Mesendoderm (in vitro differentiated cells): ENCODE results near the gene NT5C2. TPM values are rescaled to one million over a fixed set of nuclear protein-coding genes. Genes with fewer than 3 reads are reported as not detected.

Source experiments
- DNase-seq: peaks from one replicate; pipeline ENCODE4 v3.0.0; 2013
- H2AK5ac ChIP-seq: 2 replicates; pipeline ENCODE4 v1.6.1; 2013; ENCODE audit warnings: low read length, inconsistent platforms
- H2BK120ac ChIP-seq: 2 replicates; pipeline ENCODE4 v1.6.1; 2013; ENCODE audit warnings: low read depth, mild to moderate bottlenecking, low read length, moderate library complexity, mixed read lengths
- H2BK15ac ChIP-seq: replicated peaks from 2 replicates; pipeline ENCODE4 v1.6.1; 2013; ENCODE audit warnings: low read depth, mild to moderate bottlenecking, moderate library complexity
- H2BK5ac ChIP-seq: 2 replicates; pipeline ENCODE4 v1.6.1; 2013; ENCODE audit warnings: low read length, inconsistent platforms
- H3K18ac ChIP-seq: 2 replicates; pipeline ENCODE4 v1.6.1; 2013; ENCODE audit warnings: mild to moderate bottlenecking, low read length, mixed read lengths
- H3K23ac ChIP-seq: one replicate; pipeline ENCODE4 v1.6.1; 2013; ENCODE audit warnings: low read length
- H3K27ac ChIP-seq: 2 replicates; pipeline ENCODE4 v1.5.1; 2013; ENCODE audit warnings: low read depth, mild to moderate bottlenecking, inconsistent platforms, low read length, moderate library complexity
- H3K27me3 ChIP-seq: 2 replicates; pipeline ENCODE4 v1.6.1; 2013; ENCODE audit warnings: low read length, control low read depth, mild to moderate bottlenecking, inconsistent platforms; ENCODE audit not compliant: insufficient read depth, poor library complexity
- H3K36me3 ChIP-seq: 2 replicates; pipeline ENCODE4 v1.6.1; 2013; ENCODE audit warnings: low read length, inconsistent platforms; ENCODE audit not compliant: control insufficient read depth, insufficient read depth
- H3K4ac ChIP-seq: one replicate; pipeline ENCODE4 v1.6.1; 2013; ENCODE audit warnings: low read depth, mild to moderate bottlenecking, low read length, moderate library complexity
- H3K4me1 ChIP-seq: 2 replicates; pipeline ENCODE4 v1.6.1; 2013; ENCODE audit warnings: low read depth, low read length, inconsistent platforms; ENCODE audit not compliant: control insufficient read depth
- H3K4me2 ChIP-seq: 2 replicates; pipeline ENCODE4 v1.6.1; 2013; ENCODE audit warnings: low read length
- H3K4me3 ChIP-seq: 2 replicates; pipeline ENCODE4 v1.5.1; 2013; ENCODE audit warnings: mild to moderate bottlenecking, low read length
- H3K56ac ChIP-seq: one replicate; pipeline ENCODE4 v1.6.1; 2013; ENCODE audit warnings: low read length
- H3K79me1 ChIP-seq: 2 replicates; pipeline ENCODE4 v1.6.1; 2013; ENCODE audit warnings: low read length, inconsistent platforms
- H3K79me2 ChIP-seq: 2 replicates; pipeline ENCODE4 v1.6.1; 2013; ENCODE audit warnings: mild to moderate bottlenecking, low read length; ENCODE audit not compliant: control insufficient read depth, insufficient read depth
- H3K9ac ChIP-seq: 2 replicates; pipeline ENCODE4 v1.6.1; 2013; ENCODE audit warnings: low read length, inconsistent platforms
- H4K5ac ChIP-seq: one replicate; pipeline ENCODE4 v1.6.1; 2013; ENCODE audit warnings: low read length
- H4K8ac ChIP-seq: one replicate; pipeline ENCODE4 v1.6.1; 2013; ENCODE audit warnings: low read depth, mild to moderate bottlenecking, control low read depth, low read length, moderate library complexity
- WGBS: extraction: QIAGEN DNeasy Blood & Tissue Kit; methylation state at CpG from one replicate; pipeline ENCODE4 v1.1.7; 2013; ENCODE audit warnings: low lambda C conversion rate, missing lambda C conversion rate; ENCODE audit not compliant: insufficient coverage; ENCODE audit errors: extremely low coverage; 5-methylcytosine and 5-hydroxymethylcytosine counted together
- polyA plus RNA-seq, 2 experiments: library from polyadenylated mRNA; stranded (reverse); fragments of 200-250 nt; gene quantifications; one replicate each; pipeline ENCODE4 v1.2.3, GENCODE V29; 2013

Gene NT5C2
- 59.8 TPM for polyA plus RNA-seq (2013, experiment 1 of 2)
- 62.1 TPM for polyA plus RNA-seq (2013, experiment 2 of 2)

GRCh38 chr10:103193107-103193819 lies at the start of gene NT5C2:
Gene NT5C2 (minus strand): TSS chr10:103193272. CDS start chr10:103174958, 18,314 bp downstream.
- Histone ChIP-seq H2BK15ac (no peak within 1 kb of the TSS), H3K23ac (no peak within 1 kb of the TSS), H3K9ac (peak within 1 kb of the TSS; percentile 89), H3K79me2 (peaks cover 33% of the 10 kb centered on the region), H3K4me3 (peak within 1 kb of the TSS; percentile 80), H3K27me3 (no peaks in the 10 kb centered on the region), H3K18ac (peak within 1 kb of the TSS; percentile 72), H3K36me3 (no peaks in the 10 kb centered on the region), H3K4ac (peak within 1 kb of the TSS; percentile 72), H2BK5ac (peak within 1 kb of the TSS; percentile 39), H2BK120ac (peak within 1 kb of the TSS; percentile 39), H3K4me1 (peaks cover 7% of the 10 kb centered on the region), H3K27ac (peak within 1 kb of the TSS; percentile 92), H4K5ac (no peak within 1 kb of the TSS), H3K4me2 (peak within 1 kb of the TSS; percentile 89), H3K79me1 (no peaks in the 10 kb centered on the region), H3K56ac (peak within 1 kb of the TSS; percentile 95), H4K8ac (no peak within 1 kb of the TSS), H2AK5ac (peak within 1 kb of the TSS; percentile 8)
- WGBS, result no CpG with 5 or more reads among the region's 62 CpGs
- peak; percentile 86 for DNase-seq

- H3K4me3 ChIP-seq, result no peak overlapping the region
- peak overlapping the region; percentile 7 for H3K27ac ChIP-seq
- no peaks in the 10 kb centered on the region for H3K79me2 ChIP-seq
- peak overlapping the region; percentile 58 for H3K4ac ChIP-seq
- H3K4me2 ChIP-seq, result no peak overlapping the region
- H2BK5ac ChIP-seq, result no peak overlapping the region
- peak; percentile 86 for DNase-seq
- H3K27me3 ChIP-seq, result no peaks in the 10 kb centered on the region
- H2BK15ac ChIP-seq, result no peak overlapping the region
- H4K8ac ChIP-seq, result no peak overlapping the region
- no peak overlapping the region for H3K23ac ChIP-seq
- WGBS, result no CpG with 5 or more reads among the region's 7 CpGs
- H3K18ac ChIP-seq, result peak overlapping the region; percentile 61
- H3K9ac ChIP-seq, result peak overlapping the region; percentile 4
- H4K5ac ChIP-seq, result no peak overlapping the region
- no peak overlapping the region for H2BK120ac ChIP-seq
- no peak overlapping the region for H2AK5ac ChIP-seq
- H3K79me1 ChIP-seq, result no peaks in the 10 kb centered on the region
- H3K56ac ChIP-seq, result peak overlapping the region; percentile 66
- H3K36me3 ChIP-seq, result no peaks in the 10 kb centered on the region
- H3K4me1 ChIP-seq, result no peaks in the 10 kb centered on the region
Measured at GRCh38 chr10:103241262-103242011, 48.4 kb upstream of the NT5C2 start.

- H2AK5ac ChIP-seq, result no peak overlapping the region
- no peak overlapping the region for H3K9ac ChIP-seq
- H3K27me3 ChIP-seq, result no peaks in the 10 kb centered on the region
- no peak overlapping the region for H2BK5ac ChIP-seq
- H3K79me1 ChIP-seq, result no peaks in the 10 kb centered on the region
- H3K18ac ChIP-seq, result no peak overlapping the region
- peak; percentile 91 for DNase-seq
- WGBS, result no CpG with 5 or more reads among the region's 11 CpGs
- no peak overlapping the region for H3K4me2 ChIP-seq
- H2BK120ac ChIP-seq, result no peak overlapping the region
- no peaks in the 10 kb centered on the region for H3K79me2 ChIP-seq
- H3K36me3 ChIP-seq, result no peaks in the 10 kb centered on the region
- H3K4me3 ChIP-seq, result no peak overlapping the region
- no peak overlapping the region for H4K5ac ChIP-seq
- H2BK15ac ChIP-seq, result no peak overlapping the region
- H3K27ac ChIP-seq, result no peak overlapping the region
- peak overlapping the region; percentile 62 for H3K56ac ChIP-seq
- H3K4me1 ChIP-seq, result no peaks in the 10 kb centered on the region
- H3K23ac ChIP-seq, result no peak overlapping the region
- no peak overlapping the region for H3K4ac ChIP-seq
- H4K8ac ChIP-seq, result no peak overlapping the region
Measured at GRCh38 chr10:103238506-103239252, 45.6 kb upstream of the NT5C2 start.

GRCh38 chr10:103235775-103236174 lies 42.7 kb upstream of the NT5C2 start:
- Histone ChIP-seq H2BK5ac (no peak overlapping the region), H3K27ac (no peak overlapping the region), H3K4me2 (no peak overlapping the region), H3K4me3 (no peak overlapping the region), H2BK15ac (no peak overlapping the region), H4K5ac (no peak overlapping the region), H3K4ac (no peak overlapping the region), H3K79me1 (no peaks in the 10 kb centered on the region), H2AK5ac (no peak overlapping the region), H4K8ac (no peak overlapping the region), H2BK120ac (no peak overlapping the region), H3K27me3 (no peaks in the 10 kb centered on the region), H3K9ac (no peak overlapping the region), H3K4me1 (no peaks in the 10 kb centered on the region), H3K56ac (no peak overlapping the region), H3K36me3 (no peaks in the 10 kb centered on the region), H3K23ac (no peak overlapping the region), H3K18ac (no peak overlapping the region), H3K79me2 (no peaks in the 10 kb centered on the region)
- no CpG with 5 or more reads among the region's 2 CpGs for WGBS
- DNase-seq, result no peak

- no peak for DNase-seq
- no peak overlapping the region for H3K4ac ChIP-seq
- WGBS, result no CpG with 5 or more reads among the region's 7 CpGs
- no peak overlapping the region for H4K8ac ChIP-seq
- H3K4me1 ChIP-seq, result no peaks in the 10 kb centered on the region
- H2BK15ac ChIP-seq, result no peak overlapping the region
- H3K23ac ChIP-seq, result no peak overlapping the region
- H3K4me3 ChIP-seq, result no peak overlapping the region
- H3K56ac ChIP-seq, result peak overlapping the region; percentile 59
- H2BK5ac ChIP-seq, result peak overlapping the region; percentile 41
- H3K18ac ChIP-seq, result no peak overlapping the region
- no peak overlapping the region for H3K27ac ChIP-seq
- no peaks in the 10 kb centered on the region for H3K27me3 ChIP-seq
- H3K9ac ChIP-seq, result no peak overlapping the region
- H3K4me2 ChIP-seq, result no peak overlapping the region
- peak overlapping the region; percentile 63 for H2AK5ac ChIP-seq
- no peaks in the 10 kb centered on the region for H3K79me1 ChIP-seq
- H4K5ac ChIP-seq, result peak overlapping the region; percentile 17
- no peaks in the 10 kb centered on the region for H3K79me2 ChIP-seq
- H3K36me3 ChIP-seq, result no peaks in the 10 kb centered on the region
- H2BK120ac ChIP-seq, result no peak overlapping the region
Measured at GRCh38 chr10:103232772-103233488, 39.9 kb upstream of the NT5C2 start.
